Peyer's patch (tissue), 4 donors: Measurements from ENCODE around the gene BCHE.

ENCODE experiments used
- POLR2A ChIP-seq, 2 donors: fragments of 450-650 bp; IDR thresholded peaks; one replicate each; pipeline ENCODE4 v1.5.1; 2017; ENCODE audit warnings: antibody characterized with exemption in 2 of 2, mild to moderate bottlenecking in 2 of 2, moderate library complexity in 2 of 2
- TF ChIP-seq, protein P1 (sequence below), 6 experiments: fragments of 450-650 bp in 4 of 6; fragments of 200-600 bp in 2 of 6; sonication (generic) in 1 of 6; IDR thresholded peaks; one replicate each; pipeline ENCODE4 v1.5.1; 2017 to 2019; ENCODE audit warnings: antibody characterized with exemption in 6 of 6, mild to moderate bottlenecking in 3 of 6, moderate library complexity in 1 of 6

DNA sequence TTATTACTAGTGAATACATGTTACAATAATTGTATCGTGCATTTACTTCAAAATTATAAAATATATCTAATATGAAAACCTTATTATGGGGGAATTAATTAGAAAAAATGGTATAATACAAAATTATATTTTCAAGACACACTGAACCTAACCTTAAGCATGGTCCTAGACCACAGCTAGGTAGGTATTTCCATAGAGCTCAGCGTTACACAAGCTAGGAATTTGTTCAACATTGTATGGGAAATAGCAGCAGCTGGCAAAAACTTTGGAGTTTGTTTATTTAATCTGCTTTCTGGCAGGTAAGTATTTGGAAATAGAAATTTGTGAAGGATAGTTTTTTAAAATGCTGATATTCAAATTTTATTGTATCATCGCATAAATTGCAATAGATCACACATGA lies 52.9 kb downstream of the BCHE start:
- TF ChIP-seq, protein P1, sequence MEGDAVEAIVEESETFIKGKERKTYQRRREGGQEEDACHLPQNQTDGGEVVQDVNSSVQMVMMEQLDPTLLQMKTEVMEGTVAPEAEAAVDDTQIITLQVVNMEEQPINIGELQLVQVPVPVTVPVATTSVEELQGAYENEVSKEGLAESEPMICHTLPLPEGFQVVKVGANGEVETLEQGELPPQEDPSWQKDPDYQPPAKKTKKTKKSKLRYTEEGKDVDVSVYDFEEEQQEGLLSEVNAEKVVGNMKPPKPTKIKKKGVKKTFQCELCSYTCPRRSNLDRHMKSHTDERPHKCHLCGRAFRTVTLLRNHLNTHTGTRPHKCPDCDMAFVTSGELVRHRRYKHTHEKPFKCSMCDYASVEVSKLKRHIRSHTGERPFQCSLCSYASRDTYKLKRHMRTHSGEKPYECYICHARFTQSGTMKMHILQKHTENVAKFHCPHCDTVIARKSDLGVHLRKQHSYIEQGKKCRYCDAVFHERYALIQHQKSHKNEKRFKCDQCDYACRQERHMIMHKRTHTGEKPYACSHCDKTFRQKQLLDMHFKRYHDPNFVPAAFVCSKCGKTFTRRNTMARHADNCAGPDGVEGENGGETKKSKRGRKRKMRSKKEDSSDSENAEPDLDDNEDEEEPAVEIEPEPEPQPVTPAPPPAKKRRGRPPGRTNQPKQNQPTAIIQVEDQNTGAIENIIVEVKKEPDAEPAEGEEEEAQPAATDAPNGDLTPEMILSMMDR (IDR thresholded peaks at IDR 0.05) = no peak
- no peak for TF ChIP-seq POLR2A (IDR thresholded peaks at IDR 0.05)
